Measurements from ENCODE around the gene RP2. TPM values are rescaled to one million over a fixed set of nuclear protein-coding genes. Genes with fewer than 3 reads are reported as not detected.

RP2 gene
- total RNA-seq, 4 donors from 2014 or later: 1.2 to 15.0 (median 11.1) TPM

- intact Hi-C loops (cut with DNase I; ENCODE audit: low total_unique reads): no loop called here
- WGBS, 2 donors (ENCODE audit: low coverage in 1 of 2): 70 to 88% methylated on average over 1 of the region's 1 CpG
- in situ Hi-C loops (cut with MboI; ENCODE audit: low pct_ligation_motif_present in 1 of 4, low pct_unique_long_range_greater_than_20kb in 1 of 4, low sequenced_read_pairs in 3 of 4): no loop called here
- H3K27ac ChIP-seq: no peak overlapping the region
- no peaks in the 10 kb centered on the region for H3K4me1 ChIP-seq
- DNase-seq: no peak
- no peaks in the 10 kb centered on the region for H3K27me3 ChIP-seq
- no peaks in the 10 kb centered on the region for H3K9me3 ChIP-seq
- no peaks in the 10 kb centered on the region for H3K36me3 ChIP-seq
- TF ChIP-seq POLR2AphosphoS5 (IDR thresholded peaks at IDR 0.05): no peak
- no peak for TF ChIP-seq CTCF (IDR thresholded peaks at IDR 0.05)
- no peak for TF ChIP-seq EP300 (IDR thresholded peaks at IDR 0.05; ENCODE audit: low read depth)
- TF ChIP-seq POLR2A (IDR thresholded peaks at IDR 0.05): no peak
- H3K4me3 ChIP-seq: no peak overlapping the region
Observed at GRCh38 chrX:46811121-46811520, 25.7 kb upstream of the RP2 start.

- WGBS, 2 donors (ENCODE audit: low coverage in 1 of 2): 63% methylated on average over 2 of the region's 2 CpGs; no CpG with 5 or more reads in 1 of the 2 donors
- in situ Hi-C loops (cut with MboI; ENCODE audit: low pct_ligation_motif_present in 1 of 4, low pct_unique_long_range_greater_than_20kb in 1 of 4, low sequenced_read_pairs in 3 of 4) (no loop called here), intact Hi-C loops (cut with DNase I; ENCODE audit: low total_unique reads) (no loop called here)
- Histone ChIP-seq H3K4me1 (no peaks in the 10 kb centered on the region), H3K36me3 (no peaks in the 10 kb centered on the region), H3K27me3 (no peaks in the 10 kb centered on the region), H3K4me3 (no peak overlapping the region), H3K27ac (no peak overlapping the region), H3K9me3 (no peaks in the 10 kb centered on the region)
- TF ChIP-seq POLR2AphosphoS5 (IDR thresholded peaks at IDR 0.05) (no peak), EP300 (IDR thresholded peaks at IDR 0.05; ENCODE audit: low read depth) (no peak), POLR2A (IDR thresholded peaks at IDR 0.05) (no peak)
- no peak for DNase-seq
Observed at GRCh38 chrX:46812445-46812844, 24.4 kb upstream of the RP2 start.

GRCh38 chrX:46814966-46815365 lies 21.9 kb upstream of the RP2 start:
- TF ChIP-seq POLR2A (IDR thresholded peaks at IDR 0.05) (no peak), EP300 (IDR thresholded peaks at IDR 0.05; ENCODE audit: low read depth) (no peak), CTCF (IDR thresholded peaks at IDR 0.05) (no peak), POLR2AphosphoS5 (IDR thresholded peaks at IDR 0.05) (no peak)
- WGBS, 2 donors (ENCODE audit: low coverage in 1 of 2): 81 to 85% methylated on average over 4 to 7 of the region's 7 CpGs
- Histone ChIP-seq H3K4me3 (no peak overlapping the region), H3K36me3 (no peaks in the 10 kb centered on the region), H3K4me1 (no peaks in the 10 kb centered on the region), H3K27ac (no peak overlapping the region), H3K27me3 (no peaks in the 10 kb centered on the region), H3K9me3 (no peaks in the 10 kb centered on the region)
- no peak for DNase-seq
- intact Hi-C loops (cut with DNase I; ENCODE audit: low total_unique reads): no loop called here
- in situ Hi-C loops (cut with MboI; ENCODE audit: low pct_ligation_motif_present in 1 of 4, low pct_unique_long_range_greater_than_20kb in 1 of 4, low sequenced_read_pairs in 3 of 4): no loop called here

GRCh38 chrX:46819136-46819535 lies 17.7 kb upstream of the RP2 start:
- Histone ChIP-seq H3K36me3 (no peaks in the 10 kb centered on the region), H3K27ac (no peak overlapping the region), H3K4me1 (no peaks in the 10 kb centered on the region), H3K4me3 (no peak overlapping the region), H3K9me3 (no peaks in the 10 kb centered on the region), H3K27me3 (no peaks in the 10 kb centered on the region)
- DNase-seq: no peak
- no peak for TF ChIP-seq CTCF (IDR thresholded peaks at IDR 0.05)
- no peak for TF ChIP-seq POLR2AphosphoS5 (IDR thresholded peaks at IDR 0.05)
- TF ChIP-seq POLR2A (IDR thresholded peaks at IDR 0.05): no peak
- TF ChIP-seq EP300 (IDR thresholded peaks at IDR 0.05; ENCODE audit: low read depth): no peak
- 83% methylated on average over 5 of the region's 5 CpGs; no CpG with 5 or more reads in 1 of the 2 donors for WGBS, 2 donors (ENCODE audit: low coverage in 1 of 2)
- in situ Hi-C loops (cut with MboI; ENCODE audit: low pct_ligation_motif_present in 1 of 4, low pct_unique_long_range_greater_than_20kb in 1 of 4, low sequenced_read_pairs in 3 of 4): no loop called here
- intact Hi-C loops (cut with DNase I; ENCODE audit: low total_unique reads): no loop called here

All from transverse colon (tissue), 4 donors.